IMR-90 (cell line): ENCODE results near the gene GVQW3. TPM values are rescaled to one million over a fixed set of nuclear protein-coding genes. Genes with fewer than 3 reads are reported as not detected.
A peak's percentile ranks its signal among the peaks of the same experiment; 100 is the strongest.

Experiments used
- ATAC-seq: fragments of 200-7000 bp; cut with Tn5 transposase; 2 replicates; pipeline ENCODE4 v1.9.1; 2020; ENCODE audit warnings: low read depth, mild to moderate bottlenecking, moderate library complexity
- BruUV-seq: library from RNA; stranded (reverse); fragments of 400-500 nt; replicated peaks from 2 replicates; lab custom pipeline; 2021; lab: Mats Ljungman, UMichigan
- CTCF ChIA-PET: fragments of 300-600 bp; formaldehyde crosslinking; extraction: SDS; loops from one replicate; lab custom pipeline; 2021; ENCODE audit warnings: antibody characterized with exemption; lab: Yijun Ruan, JAX
- POLR2A ChIA-PET: fragments of 300-600 bp; sonication (Branson Sonifier 250); formaldehyde crosslinking; loops from one replicate; lab custom pipeline; 2022; ENCODE audit warnings: antibody characterized with exemption; ENCODE audit not compliant: unreplicated experiment; lab: Charles Lee
- DNase-seq: peaks from one replicate; pipeline ENCODE4 v3.0.0; 2013
- H2AFZ ChIP-seq: replicated peaks from 2 replicates; pipeline ENCODE3; 2013; ENCODE audit warnings: low read length, mild to moderate bottlenecking; ENCODE audit not compliant: poor library complexity
- H2AK5ac ChIP-seq: 2 replicates; pipeline ENCODE4 v1.6.1; 2013; ENCODE audit warnings: low read depth, low read length, inconsistent platforms
- H2AK9ac ChIP-seq: replicated peaks from 2 replicates; pipeline ENCODE3; 2013; ENCODE audit warnings: mild to moderate bottlenecking, low read depth, low read length, moderate library complexity; ENCODE audit not compliant: poor library complexity
- H2BK120ac ChIP-seq: 2 replicates; pipeline ENCODE4 v1.6.1; 2013; ENCODE audit warnings: low read depth, low read length, inconsistent platforms
- H2BK15ac ChIP-seq: 3 replicates; pipeline ENCODE4 v1.6.1; 2013; ENCODE audit warnings: low read depth, low read length, inconsistent platforms
- H2BK20ac ChIP-seq: 2 replicates; pipeline ENCODE4 v1.6.1; 2013; ENCODE audit warnings: low read depth, mild to moderate bottlenecking, inconsistent platforms, low read length, moderate library complexity
- H2BK5ac ChIP-seq: 2 replicates; pipeline ENCODE4 v1.6.1; 2013; ENCODE audit warnings: mild to moderate bottlenecking, low read depth, low read length, inconsistent platforms; ENCODE audit not compliant: poor library complexity, severe bottlenecking
- H3K14ac ChIP-seq: replicated peaks from 2 replicates; pipeline ENCODE4 v1.6.1; 2013; ENCODE audit warnings: low read depth, low read length, inconsistent platforms
- H3K18ac ChIP-seq: 2 replicates; pipeline ENCODE4 v1.6.1; 2013; ENCODE audit warnings: low read depth, low read length, control low read depth
- H3K23ac ChIP-seq: 2 replicates; pipeline ENCODE4 v1.6.1; 2013; ENCODE audit warnings: low read depth, low read length, inconsistent platforms
- H3K27ac ChIP-seq: 2 replicates; pipeline ENCODE4 v1.5.1; 2013; ENCODE audit warnings: mild to moderate bottlenecking, control low read depth, low read length; ENCODE audit not compliant: insufficient read depth
- H3K27me3 ChIP-seq: 2 replicates; pipeline ENCODE4 v1.6.1; 2013; ENCODE audit warnings: low read length; ENCODE audit not compliant: control insufficient read depth, insufficient read depth
- H3K36me3 ChIP-seq: 2 replicates; pipeline ENCODE4 v1.6.1; 2013; ENCODE audit warnings: low read length, mixed read lengths; ENCODE audit not compliant: control insufficient read depth, insufficient read depth
- H3K4ac ChIP-seq: 2 replicates; pipeline ENCODE4 v1.6.1; 2013; ENCODE audit warnings: low read depth, low read length, inconsistent platforms
- H3K4me1 ChIP-seq: 2 replicates; pipeline ENCODE4 v1.6.1; 2013; ENCODE audit warnings: low read length, mixed read lengths; ENCODE audit not compliant: control insufficient read depth, insufficient read depth
- H3K4me2 ChIP-seq: 2 replicates; pipeline ENCODE4 v1.6.1; 2013; ENCODE audit warnings: low read depth, mild to moderate bottlenecking, control low read depth, low read length, moderate library complexity
- H3K4me3 ChIP-seq: 2 replicates; pipeline ENCODE4 v1.5.1; 2013; ENCODE audit warnings: low read depth, mild to moderate bottlenecking, control low read depth, low read length, moderate library complexity; ENCODE audit not compliant: insufficient read depth
- H3K56ac ChIP-seq: 2 replicates; pipeline ENCODE4 v1.6.1; 2013; ENCODE audit warnings: low read length, inconsistent platforms; ENCODE audit not compliant: insufficient read depth; ENCODE audit errors: extremely low read depth
- H3K79me1 ChIP-seq, 2 experiments: 2 replicates each; pipeline ENCODE4 v1.6.1; 2013; ENCODE audit warnings: low read length in 2 of 2, inconsistent platforms in 1 of 2, low read depth in 1 of 2
- H3K9ac ChIP-seq: 2 replicates; pipeline ENCODE4 v1.6.1; 2013; ENCODE audit warnings: low read depth, low read length, control low read depth
- H3K9me1 ChIP-seq: 2 replicates; pipeline ENCODE4 v1.6.1; 2013; ENCODE audit warnings: low read length, inconsistent platforms; ENCODE audit not compliant: insufficient read depth
- H3K9me3 ChIP-seq: 2 replicates; pipeline ENCODE4 v1.6.1; 2013; ENCODE audit warnings: low read length; ENCODE audit not compliant: control insufficient read depth, insufficient read depth
- H4K20me1 ChIP-seq: 2 replicates; pipeline ENCODE4 v1.6.1; 2013; ENCODE audit warnings: low read length, inconsistent platforms; ENCODE audit not compliant: insufficient read depth
- H4K5ac ChIP-seq: 2 replicates; pipeline ENCODE4 v1.6.1; 2013; ENCODE audit warnings: mild to moderate bottlenecking, low read depth, low read length, control low read depth
- H4K8ac ChIP-seq, 2 experiments: 2 replicates each; pipeline ENCODE4 v1.6.1; 2013; ENCODE audit warnings: low read depth in 2 of 2, low read length in 2 of 2, control low read depth in 1 of 2, inconsistent platforms in 1 of 2
- H4K91ac ChIP-seq: 2 replicates; pipeline ENCODE4 v1.6.1; 2013; ENCODE audit warnings: low read depth, low read length, inconsistent platforms; ENCODE audit not compliant: insufficient read depth
- ELK1 ChIP-seq: fragments of 150-350 bp; IDR thresholded peaks from 2 replicates; pipeline ENCODE4 v1.6.1; 2016; ENCODE audit warnings: low read depth, mild to moderate bottlenecking, low read length, moderate library complexity, borderline replicate concordance
- WGBS, 2 experiments: methylation state at CpG; one replicate each; pipeline versions ENCODE4 v1.1.5 to v1.1.7; 2013; ENCODE audit warnings: missing lambda C conversion rate in 2 of 2; ENCODE audit not compliant: insufficient read length in 1 of 2; ENCODE audit errors: extremely low coverage in 2 of 2; 5-methylcytosine and 5-hydroxymethylcytosine counted together
- dilution Hi-C: fragments of 300-500 bp; cut with HindIII; formaldehyde crosslinking; loops from one replicate; pipeline ENCODE4 v1.14.3; 2018; ENCODE audit warnings: low sequenced_read_pairs; ENCODE audit not compliant: unreplicated experiment
- in situ Hi-C: fragments of 300-500 bp; cut with MboI; formaldehyde crosslinking; loops from 3 replicates; pipeline ENCODE4 v1.14.3; 2019; ENCODE audit warnings: low sequenced_read_pairs, inconsistent platforms, mixed read lengths
- intact Hi-C: fragments of 100-400 bp; cut with micrococcal nuclease; formaldehyde crosslinking; loops from 2 replicates; pipeline ENCODE4 v1.10.0; 2022
- polyA plus RNA-seq, 3 experiments: library from polyadenylated mRNA; depleted of rRNA; stranded (reverse); fragments of >200 nt; gene quantifications; 2 replicates each; pipeline ENCODE4 v1.2.3, GENCODE V29; 2012; ENCODE audit warnings: low replicate concordance in 1 of 3
- total RNA-seq: library from RNA; depleted of rRNA; stranded (reverse); fragments of >200 nt; gene quantifications from 2 replicates; pipeline ENCODE4 v1.2.3, GENCODE V29; 2012
- TF ChIP-seq, protein P1 (sequence below): conservative IDR thresholded peaks from 2 replicates; pipeline ENCODE4 v1.5.1; 2012; ENCODE audit warnings: mild to moderate bottlenecking, low read depth, low read length, improper control_type of control experiment

GVQW3 gene
- total and polyA plus RNA-seq, 2 of the 4 experiments (the other 2 are of a cell fraction), result 0.96 to 1.1 TPM

DNA sequence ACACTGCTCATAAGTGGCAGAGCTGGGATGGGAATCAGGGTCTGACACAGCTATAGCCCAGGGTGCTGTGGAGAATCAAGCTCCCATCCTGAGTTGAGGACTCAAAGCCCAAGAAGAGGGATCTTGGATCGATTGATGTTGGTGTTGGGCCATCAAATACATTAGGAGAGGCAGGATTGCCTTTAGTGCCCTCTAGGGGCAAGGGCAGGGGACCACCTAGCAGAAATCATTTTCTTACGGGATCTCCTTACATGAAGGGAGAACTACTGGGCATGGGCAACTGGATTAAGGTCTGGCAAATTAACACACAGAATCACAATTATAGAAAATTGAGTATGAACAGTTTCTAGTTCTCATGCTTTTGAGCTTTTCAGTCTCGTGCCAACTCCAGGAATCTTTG lies 38.8 kb downstream of the GVQW3 start:
- no CpG with 5 or more reads among the region's 3 CpGs for WGBS, 2 experiments
- intact Hi-C loops, result no loop called here
- no peak overlapping the region for H4K8ac ChIP-seq
- H3K18ac ChIP-seq, result no peak overlapping the region
- no peaks in the 10 kb centered on the region for H3K9me1 ChIP-seq
- H3K56ac ChIP-seq, result no peak overlapping the region
- H2AK9ac ChIP-seq, result no peak overlapping the region
- no peak overlapping the region for H2BK5ac ChIP-seq
- in situ Hi-C loops, result no loop called here
- H3K9ac ChIP-seq, result no peak overlapping the region
- no peak overlapping the region for H3K4ac ChIP-seq
- no TSS peak for BruUV-seq
- H3K4me1 ChIP-seq, result no peaks in the 10 kb centered on the region
- DNase-seq (no peak), ATAC-seq (no peak)
- H3K4me3 ChIP-seq, result no peak overlapping the region
- no peak overlapping the region for H2AK5ac ChIP-seq
- H3K9me3 ChIP-seq, result no peaks in the 10 kb centered on the region; the same call in 1 of the 2 replicates
- H3K27me3 ChIP-seq, result peaks cover 22% of the 10 kb centered on the region
- H2BK15ac ChIP-seq, result no peak overlapping the region
- no peak overlapping the region for H4K5ac ChIP-seq
- H3K23ac ChIP-seq, result no peak overlapping the region
- CTCF ChIA-PET, result no interaction called here
- no peak overlapping the region for H2BK20ac ChIP-seq
- H3K14ac ChIP-seq, result no peak overlapping the region
- no peak overlapping the region for H3K4me2 ChIP-seq
- POLR2A ChIA-PET, result no interaction called here
- H3K79me1 ChIP-seq, result no peaks in the 10 kb centered on the region
- TF ChIP-seq, protein P1, sequence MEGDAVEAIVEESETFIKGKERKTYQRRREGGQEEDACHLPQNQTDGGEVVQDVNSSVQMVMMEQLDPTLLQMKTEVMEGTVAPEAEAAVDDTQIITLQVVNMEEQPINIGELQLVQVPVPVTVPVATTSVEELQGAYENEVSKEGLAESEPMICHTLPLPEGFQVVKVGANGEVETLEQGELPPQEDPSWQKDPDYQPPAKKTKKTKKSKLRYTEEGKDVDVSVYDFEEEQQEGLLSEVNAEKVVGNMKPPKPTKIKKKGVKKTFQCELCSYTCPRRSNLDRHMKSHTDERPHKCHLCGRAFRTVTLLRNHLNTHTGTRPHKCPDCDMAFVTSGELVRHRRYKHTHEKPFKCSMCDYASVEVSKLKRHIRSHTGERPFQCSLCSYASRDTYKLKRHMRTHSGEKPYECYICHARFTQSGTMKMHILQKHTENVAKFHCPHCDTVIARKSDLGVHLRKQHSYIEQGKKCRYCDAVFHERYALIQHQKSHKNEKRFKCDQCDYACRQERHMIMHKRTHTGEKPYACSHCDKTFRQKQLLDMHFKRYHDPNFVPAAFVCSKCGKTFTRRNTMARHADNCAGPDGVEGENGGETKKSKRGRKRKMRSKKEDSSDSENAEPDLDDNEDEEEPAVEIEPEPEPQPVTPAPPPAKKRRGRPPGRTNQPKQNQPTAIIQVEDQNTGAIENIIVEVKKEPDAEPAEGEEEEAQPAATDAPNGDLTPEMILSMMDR, result 0 out of 2 replicates have a peak, but pooled peaks have one; percentile 17
- no peak for TF ChIP-seq ELK1
- H3K27ac ChIP-seq, result no peak overlapping the region
- no peaks in the 10 kb centered on the region for H3K36me3 ChIP-seq
- H4K91ac ChIP-seq, result no peak overlapping the region
- H2AFZ ChIP-seq, result no peak overlapping the region
- dilution Hi-C loops, result no loop called here
- no peaks in the 10 kb centered on the region for H4K20me1 ChIP-seq
- no peak overlapping the region for H2BK120ac ChIP-seq
